Ovary (tissue), 3 donors: ENCODE results near the gene OMD.

ENCODE experiments used
- EP300 ChIP-seq: sonication (generic); formaldehyde crosslinking; IDR thresholded peaks from one replicate; pipeline ENCODE4 v1.6.1; 2017; ENCODE audit warnings: antibody characterized with exemption
- TF ChIP-seq, protein P1 (sequence below), 3 donors: fragments of 450-650 bp in 2 of 3; fragments of 200-600 bp in 1 of 3; IDR thresholded peaks; one replicate each; pipeline versions ENCODE4 v1.5.1 to v1.8.0; 2016 to 2022; ENCODE audit warnings: antibody characterized with exemption in 3 of 3, mild to moderate bottlenecking in 1 of 3
- donor health status: DM: no; HTN: no; CAD: no.

DNA sequence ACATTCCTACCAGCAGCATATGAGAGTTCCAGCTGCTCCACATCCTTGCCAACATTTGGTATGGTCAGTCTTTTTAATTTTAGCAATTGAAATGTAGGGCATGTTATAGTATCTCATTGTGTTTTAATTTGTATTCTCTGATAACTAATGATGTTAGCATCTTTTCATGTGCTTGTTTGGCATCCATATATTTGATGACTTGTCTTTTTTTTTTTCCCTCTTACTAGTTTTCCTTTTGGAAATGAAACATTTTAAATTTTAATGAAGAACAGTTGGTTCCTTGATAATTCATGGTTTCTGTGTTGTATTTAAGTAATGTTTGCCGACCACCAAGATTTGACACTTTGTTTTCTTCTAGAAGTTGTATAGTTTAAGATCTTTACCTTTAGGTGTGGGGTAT lies 28.7 kb downstream of the OMD start:
- TF ChIP-seq, protein P1, sequence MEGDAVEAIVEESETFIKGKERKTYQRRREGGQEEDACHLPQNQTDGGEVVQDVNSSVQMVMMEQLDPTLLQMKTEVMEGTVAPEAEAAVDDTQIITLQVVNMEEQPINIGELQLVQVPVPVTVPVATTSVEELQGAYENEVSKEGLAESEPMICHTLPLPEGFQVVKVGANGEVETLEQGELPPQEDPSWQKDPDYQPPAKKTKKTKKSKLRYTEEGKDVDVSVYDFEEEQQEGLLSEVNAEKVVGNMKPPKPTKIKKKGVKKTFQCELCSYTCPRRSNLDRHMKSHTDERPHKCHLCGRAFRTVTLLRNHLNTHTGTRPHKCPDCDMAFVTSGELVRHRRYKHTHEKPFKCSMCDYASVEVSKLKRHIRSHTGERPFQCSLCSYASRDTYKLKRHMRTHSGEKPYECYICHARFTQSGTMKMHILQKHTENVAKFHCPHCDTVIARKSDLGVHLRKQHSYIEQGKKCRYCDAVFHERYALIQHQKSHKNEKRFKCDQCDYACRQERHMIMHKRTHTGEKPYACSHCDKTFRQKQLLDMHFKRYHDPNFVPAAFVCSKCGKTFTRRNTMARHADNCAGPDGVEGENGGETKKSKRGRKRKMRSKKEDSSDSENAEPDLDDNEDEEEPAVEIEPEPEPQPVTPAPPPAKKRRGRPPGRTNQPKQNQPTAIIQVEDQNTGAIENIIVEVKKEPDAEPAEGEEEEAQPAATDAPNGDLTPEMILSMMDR (IDR thresholded peaks at IDR 0.05) = no peak
- no peak for TF ChIP-seq EP300
